Mucosa of descending colon (tissue), 3 donors: ENCODE results near the gene CAMK1. TPM values are rescaled to one million over a fixed set of nuclear protein-coding genes. Genes with fewer than 3 reads are reported as not detected.

Source experiments
- ATAC-seq: fragments of 200-7000 bp; cut with Tn5 transposase; one replicate; pipeline ENCODE4 v1.9.1; 2020; ENCODE audit warnings: mild to moderate bottlenecking, moderate library complexity
- DNase-seq, 3 donors: peaks; one replicate each; pipeline ENCODE4 v3.0.0-alpha.2; 2020
- H3K36me3 ChIP-seq: fragments of 200-600 bp; one replicate; pipeline ENCODE4 v1.8.0; 2021; ENCODE audit warnings: low read depth, mild to moderate bottlenecking
- H3K4me1 ChIP-seq: fragments of 200-600 bp; one replicate; pipeline ENCODE4 v1.8.0; 2021; ENCODE audit warnings: low read depth, mild to moderate bottlenecking
- H3K4me3 ChIP-seq: fragments of 200-600 bp; one replicate; pipeline ENCODE4 v1.8.0; 2021; ENCODE audit warnings: mild to moderate bottlenecking
- H3K9me3 ChIP-seq: fragments of 200-600 bp; one replicate; pipeline ENCODE4 v1.8.0; 2021; ENCODE audit warnings: mild to moderate bottlenecking
- CTCF ChIP-seq: fragments of 200-600 bp; IDR thresholded peaks from one replicate; pipeline ENCODE4 v1.8.0; 2022; ENCODE audit warnings: antibody characterized with exemption, mild to moderate bottlenecking
- intact Hi-C, 2 donors: fragments of 100-400 bp; cut with DNase I in 1 of 2; cut with micrococcal nuclease in 1 of 2; formaldehyde crosslinking; loops; one replicate each; pipeline versions ENCODE4 v1.11.0 to v1.11.1; 2022; cut with DNase I, micrococcal nuclease
- total RNA-seq, 3 donors: library from RNA; stranded (reverse); fragmentation: NEBNext Ultra II Directional in 2 of 3; extraction: Animal tissue kit (Norgen Biotek cat#: 25700) in 2 of 3; gene quantifications; one replicate each; pipeline versions ENCODE4 v1.2.1 to v1.2.4, GENCODE V29; 2021 to 2023
- donor health status: DM: no; HTN: no; CAD: no; lungs with moderate emphysema.
- donor health status: DM: no; HTN: no; CAD: no.
- donor health status: DM: no; HTN: yes; CAD: no.

CAMK1 gene
- total RNA-seq, 3 donors from 2014 or later, result 5.7 to 35.8 (median 10.1) TPM

- peak; percentile 63 for ATAC-seq
Measured at GRCh38 chr3:9715136-9715535, 54.6 kb downstream of the CAMK1 start.

GRCh38 chr3:9713142-9713541, 56.6 kb downstream of the CAMK1 start:
- intact Hi-C loops, result no loop called here
- no peak for TF ChIP-seq CTCF
- DNase-seq, result no peak
- H3K4me3 ChIP-seq, result no peak overlapping the region
- H3K4me1 ChIP-seq, result no peaks in the 10 kb centered on the region
- ATAC-seq, result no peak
- no peaks in the 10 kb centered on the region for H3K9me3 ChIP-seq
- no peaks in the 10 kb centered on the region for H3K36me3 ChIP-seq

More at GRCh38 chr3:9715136-9715535, 54.6 kb downstream of the CAMK1 start:
- no peak for TF ChIP-seq CTCF
- peak in 1 of 3 donors; percentile 26 for DNase-seq
- intact Hi-C loops, result no loop called here
- no peaks in the 10 kb centered on the region for H3K4me1 ChIP-seq
- no peaks in the 10 kb centered on the region for H3K36me3 ChIP-seq
- no peak overlapping the region for H3K4me3 ChIP-seq
- no peaks in the 10 kb centered on the region for H3K9me3 ChIP-seq

DNA sequence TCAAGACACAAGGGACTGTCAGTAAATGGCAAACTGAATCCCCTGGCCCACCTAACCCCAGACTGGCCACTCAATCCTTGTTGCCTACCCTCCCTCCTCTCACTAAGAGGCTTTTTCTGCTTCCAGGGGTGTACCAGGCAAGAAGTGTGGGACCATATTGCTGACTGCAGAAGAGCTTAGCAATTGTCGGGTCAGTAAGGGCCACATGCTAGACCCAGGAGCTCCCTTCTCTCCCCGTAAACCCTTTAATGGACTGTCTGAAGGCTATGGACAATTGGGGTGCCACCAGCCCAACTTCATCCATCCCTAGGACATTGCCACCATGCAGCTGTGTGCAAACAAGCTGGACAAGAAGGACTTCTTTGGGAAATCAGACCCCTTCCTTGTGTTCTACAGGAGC, 57.3 kb downstream of the CAMK1 start:
- no peak for DNase-seq
- H3K4me3 ChIP-seq, result no peak overlapping the region
- H3K4me1 ChIP-seq, result no peaks in the 10 kb centered on the region
- no peak for TF ChIP-seq CTCF
- H3K36me3 ChIP-seq, result no peaks in the 10 kb centered on the region
- intact Hi-C loops, result no loop called here
- ATAC-seq, result no peak
- no peaks in the 10 kb centered on the region for H3K9me3 ChIP-seq

DNA sequence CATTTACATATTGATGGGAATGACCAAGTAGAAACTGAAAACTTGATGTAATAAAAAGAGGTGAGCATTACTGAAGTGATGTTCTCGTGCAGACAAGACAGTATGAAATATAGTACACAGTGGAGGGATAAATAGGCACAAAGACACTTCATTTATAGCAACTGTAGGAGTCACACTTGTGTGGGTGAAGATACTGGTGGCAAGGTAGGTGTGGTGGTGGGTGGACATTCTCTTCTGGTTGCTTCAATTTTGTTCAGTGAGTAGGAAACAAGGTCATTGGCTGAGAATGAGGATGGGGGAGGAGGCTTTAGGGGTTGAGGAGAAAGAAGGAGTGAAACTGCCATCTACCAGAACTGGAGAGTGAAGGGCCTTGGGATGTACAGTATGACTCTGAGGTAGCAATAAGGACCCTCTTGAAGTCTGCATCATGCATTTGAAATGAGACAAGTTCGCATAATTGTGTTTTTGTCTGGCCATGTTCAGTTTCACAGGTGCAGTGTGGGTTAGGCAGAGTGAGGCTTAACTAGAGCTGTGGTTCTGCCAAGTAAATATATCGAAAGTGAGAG, 59.5 kb downstream of the CAMK1 start:
- no peaks in the 10 kb centered on the region for H3K36me3 ChIP-seq
- ATAC-seq (no peak), DNase-seq (no peak)
- no peaks in the 10 kb centered on the region for H3K9me3 ChIP-seq
- TF ChIP-seq CTCF, result no peak
- H3K4me1 ChIP-seq, result no peaks in the 10 kb centered on the region
- H3K4me3 ChIP-seq, result no peak overlapping the region
- intact Hi-C loops, result no loop called here

Other genes starting within 250 kb of the CAMK1 start
- 1 to 10 TPM in 1 of 3 donors, under 1 TPM in 2; 0.14 to 1.6 (median 0.70) TPM for gene LHFPL4, start 216.1 kb downstream of the CAMK1 start, total RNA-seq
- gene MTMR14, start 120.4 kb downstream of the CAMK1 start, total RNA-seq, result 10 to 100 TPM; 35.3 to 43.3 (median 36.5) TPM
- gene CPNE9, start 66.1 kb downstream of the CAMK1 start, total RNA-seq, result under 1 TPM in 1 of 3 donors, not detected in 2; 0.70 TPM
- gene BRPF1, start 38.2 kb downstream of the CAMK1 start, total RNA-seq, result 10 to 100 TPM; 14.3 to 23.7 (median 15.6) TPM
- gene OGG1, start 20.0 kb downstream of the CAMK1 start, total RNA-seq, result 10 to 100 TPM; 23.3 to 33.0 (median 28.6) TPM
- gene TADA3, start 22.5 kb upstream of the CAMK1 start, total RNA-seq, result 10 to 100 TPM; 63.0 to 66.1 (median 63.2) TPM
- 100 to 1,000 TPM; 154 to 219 (median 212) TPM for gene ARPC4, start 23.1 kb upstream of the CAMK1 start, total RNA-seq
- 10 to 100 TPM; 37.0 to 63.9 (median 47.7) TPM for gene TTLL3, start 40.3 kb upstream of the CAMK1 start, total RNA-seq
- gene RPUSD3, start 74.1 kb upstream of the CAMK1 start, total RNA-seq, result 10 to 100 TPM; 26.1 to 35.6 (median 28.6) TPM
- 10 to 100 TPM; 10.4 to 49.0 (median 14.9) TPM for gene CIDEC, start 110.3 kb upstream of the CAMK1 start, total RNA-seq
- gene JAGN1, start 120.7 kb upstream of the CAMK1 start, total RNA-seq, result 10 to 100 TPM; 29.6 to 41.5 (median 36.6) TPM
- 100 to 1,000 TPM in 1 of 3 donors, 10 to 100 TPM in 2; 41.8 to 116 (median 82.8) TPM for gene IL17RE, start 132.9 kb upstream of the CAMK1 start, total RNA-seq
- 10 to 100 TPM; 36.1 to 45.6 (median 44.0) TPM for gene IL17RC, start 147.2 kb upstream of the CAMK1 start, total RNA-seq
- gene CRELD1, start 163.9 kb upstream of the CAMK1 start, total RNA-seq, result 10 to 100 TPM; 16.7 to 54.1 (median 29.3) TPM
- gene PRRT3, start 182.5 kb upstream of the CAMK1 start, total RNA-seq, result 1 to 10 TPM; 1.0 to 1.8 (median 1.2) TPM
- gene EMC3, start 216.9 kb upstream of the CAMK1 start, total RNA-seq, result 10 to 100 TPM; 61.2 to 75.5 (median 74.6) TPM